Measurements from ENCODE around the gene PRSS21. TPM values are rescaled to one million over a fixed set of nuclear protein-coding genes. Genes with fewer than 3 reads are reported as not detected.

Gene PRSS21
- total RNA-seq, 1 experiment from 2014 or later, result 1.5 TPM

- peaks cover 8% of the 10 kb centered on the region for H3K9me3 Mint-ChIP-seq
- no peak for DNase-seq (ENCODE audit: low spot score)
- no peak for ATAC-seq
- no peaks in the 10 kb centered on the region for H3K4me1 Mint-ChIP-seq
- no peak overlapping the region for H3K4me3 Mint-ChIP-seq
- no peak overlapping the region for H3K27ac Mint-ChIP-seq
- TF ChIP-seq ZNF232 (CRISPR knock-in tag; IDR thresholded peaks at IDR 0.05) (no peak), USF1 (CRISPR knock-in tag; IDR thresholded peaks at IDR 0.05) (no peak), MLX (CRISPR knock-in tag; IDR thresholded peaks at IDR 0.05) (no peak), CTCF (IDR thresholded peaks at IDR 0.05) (no peak), HMGXB4 (CRISPR knock-in tag; IDR thresholded peaks at IDR 0.05) (no peak), ERG (CRISPR knock-in tag; IDR thresholded peaks at IDR 0.05) (no peak), ZBTB21 (CRISPR knock-in tag; IDR thresholded peaks at IDR 0.05; ENCODE audit: borderline replicate concordance) (no peak), CBFB (CRISPR knock-in tag; IDR thresholded peaks at IDR 0.05; ENCODE audit: low read depth) (no peak)
- H3K36me3 Mint-ChIP-seq, result no peaks in the 10 kb centered on the region
- CTCF ChIA-PET, result interaction anchor here (1.0 to 1.6 kb wide), 2 partner anchors 23 to 26 kb away, joined by 3 to 4 read pairs; no protein-coding TSS in a partner anchor
- peaks cover 73% of the 10 kb centered on the region for H3K27me3 Mint-ChIP-seq (ENCODE audit: low read depth)
- POLR2A ChIA-PET, result no interaction called here
These were observed 48.6 kb downstream of the PRSS21 start for GRCh38 chr16:2865651-2866050.

GRCh38 chr16:2866431-2866830 is 49.4 kb downstream of the PRSS21 start:
- Mint-ChIP-seq H3K4me3 (no peak overlapping the region), H3K27me3 (ENCODE audit: low read depth) (peaks cover 73% of the 10 kb centered on the region)
- POLR2A ChIA-PET, result no interaction called here
- no peak for TF ChIP-seq SMAD3 (CRISPR knock-in tag; IDR thresholded peaks at IDR 0.05; ENCODE audit: borderline replicate concordance)
- TF ChIP-seq CDX4 (CRISPR knock-in tag; IDR thresholded peaks at IDR 0.05; ENCODE audit: borderline replicate concordance), result no peak
- TF ChIP-seq MLX (CRISPR knock-in tag; IDR thresholded peaks at IDR 0.05), result no peak
- no peak for TF ChIP-seq CTCF (IDR thresholded peaks at IDR 0.05)
- TF ChIP-seq GRHL2 (CRISPR knock-in tag; IDR thresholded peaks at IDR 0.05; ENCODE audit: insufficient replicate concordance, severe bottlenecking), result no peak
- TF ChIP-seq SOX15 (CRISPR knock-in tag; IDR thresholded peaks at IDR 0.05), result no peak
- TF ChIP-seq NR2C2 (CRISPR knock-in tag; IDR thresholded peaks at IDR 0.05), result no peak
- TF ChIP-seq ZNF532 (CRISPR knock-in tag; IDR thresholded peaks at IDR 0.05; ENCODE audit: borderline replicate concordance), result no peak
- TF ChIP-seq PRDM15 (CRISPR knock-in tag; IDR thresholded peaks at IDR 0.05), result no peak

More at GRCh38 chr16:2866431-2866830, 49.4 kb downstream of the PRSS21 start:
- Mint-ChIP-seq H3K27ac (no peak overlapping the region), H3K4me1 (no peaks in the 10 kb centered on the region), H3K36me3 (no peaks in the 10 kb centered on the region), H3K9me3 (peaks cover 2% of the 10 kb centered on the region)
- no peak for ATAC-seq
- DNase-seq (ENCODE audit: low spot score), result no peak
- CTCF ChIA-PET, result interaction anchor here (1.6 to 4.7 kb wide), 2 partner anchors 27 kb away, joined by 4 to 99 read pairs; no protein-coding TSS in a partner anchor

All from WTC11 (cell line).